HG02642 (cell line): ENCODE data around the gene CMSS1.
A peak's percentile ranks its signal among the peaks of the same experiment; 100 is the strongest.
"Not testable (repeated sequence)": the region's sequence is repeated elsewhere in the genome, so short reads cannot be mapped to it uniquely, and the experiment has no call there.

Experiments used
- ATAC-seq: cut with Tn5 transposase; IDR thresholded peaks from one replicate; pipeline ENCODE4 v1.9.1; 2021; ENCODE audit warnings: mild to moderate bottlenecking; ENCODE audit not compliant: unreplicated experiment, poor library complexity

The CMSS1 gene

DNA sequence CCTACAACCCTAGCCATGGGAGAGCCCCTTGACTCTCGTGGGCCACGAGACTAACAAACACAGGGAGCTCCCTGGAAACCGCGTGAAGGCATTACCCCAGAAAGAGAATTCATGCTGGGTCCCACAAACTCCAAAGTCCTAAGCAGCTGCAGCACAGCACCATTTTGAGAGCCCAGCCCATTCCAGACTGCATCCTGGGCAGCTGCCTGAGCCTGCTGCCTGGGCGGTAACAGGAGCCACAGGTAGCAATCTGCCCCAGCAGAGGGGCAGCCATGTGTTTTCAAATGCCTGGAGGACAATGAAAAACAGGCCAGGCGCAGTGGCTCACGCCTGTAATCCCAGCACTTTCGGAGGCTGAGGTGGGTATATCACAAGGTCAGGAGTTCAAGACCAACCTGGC lies 380.2 kb downstream of the CMSS1 start:
- no peak for ATAC-seq

DNA sequence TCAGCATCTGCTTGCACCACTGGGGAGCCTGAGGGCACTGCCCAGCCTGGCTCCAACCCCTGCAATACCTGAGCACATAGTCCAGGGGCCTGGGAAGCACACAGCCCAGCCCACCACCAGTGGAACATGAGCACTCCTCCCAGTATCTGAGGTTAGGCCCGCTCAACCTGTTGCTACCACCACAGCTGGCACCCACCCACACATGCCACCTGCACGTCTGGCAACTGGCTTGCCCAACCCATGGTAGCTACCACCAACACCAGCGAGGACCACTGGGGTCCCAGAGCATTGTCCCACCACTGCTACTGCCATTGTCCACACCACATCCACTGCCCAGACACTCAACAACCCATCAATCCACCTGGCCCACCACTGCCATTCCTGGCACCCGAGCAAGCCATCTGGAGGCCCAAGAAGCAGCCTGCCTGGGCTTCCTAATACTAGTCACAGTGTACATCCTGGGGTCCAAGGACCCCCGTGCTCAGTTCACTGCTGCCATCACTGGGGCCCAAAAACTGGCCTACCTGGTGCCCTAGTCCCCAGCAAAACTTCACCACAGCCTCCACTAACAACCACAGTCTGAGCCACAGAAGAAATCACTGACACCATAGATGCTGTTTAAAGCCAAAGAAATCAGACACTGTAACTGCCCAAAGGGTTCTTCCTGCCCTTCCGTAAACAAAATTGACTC lies 381.1 kb downstream of the CMSS1 start:
- no peak for ATAC-seq

DNA sequence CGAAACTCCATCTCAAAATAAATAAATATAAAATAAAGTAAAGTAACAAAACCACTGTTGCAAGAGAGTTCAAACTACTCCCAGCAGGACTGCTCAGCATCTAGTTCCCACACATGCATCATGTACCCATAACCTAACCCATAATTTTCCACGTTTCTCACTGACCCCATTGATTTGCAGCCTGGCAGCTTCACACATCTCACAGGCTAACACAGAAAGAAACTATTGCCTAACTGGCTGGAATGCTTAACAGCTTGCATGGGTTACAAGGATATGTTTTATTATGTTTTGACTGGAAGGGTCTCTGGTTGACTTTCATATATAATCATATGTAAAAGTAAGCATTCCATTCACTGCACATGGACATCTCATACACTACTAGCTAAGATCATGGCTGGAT lies 387.5 kb downstream of the CMSS1 start:
- ATAC-seq = no peak

DNA sequence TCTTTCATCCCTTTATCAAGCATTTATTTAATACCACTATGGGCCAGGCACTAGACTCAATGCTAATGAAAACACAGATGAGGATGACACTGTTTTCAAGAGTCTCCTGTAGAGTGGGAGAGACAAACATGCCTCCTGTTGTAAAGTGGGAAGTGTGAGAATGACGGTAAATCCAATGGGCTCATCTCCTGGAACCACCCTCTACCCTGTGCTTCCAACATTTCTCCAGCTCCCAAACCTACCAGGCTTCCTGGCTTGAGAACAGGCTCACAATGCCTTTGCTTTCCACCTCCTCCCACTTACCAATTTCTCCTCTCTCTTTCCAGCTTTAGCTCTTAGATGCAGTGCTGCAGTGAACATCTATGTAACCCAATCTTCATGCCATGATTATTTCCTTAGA lies 389.0 kb downstream of the CMSS1 start:
- no peak for ATAC-seq

DNA sequence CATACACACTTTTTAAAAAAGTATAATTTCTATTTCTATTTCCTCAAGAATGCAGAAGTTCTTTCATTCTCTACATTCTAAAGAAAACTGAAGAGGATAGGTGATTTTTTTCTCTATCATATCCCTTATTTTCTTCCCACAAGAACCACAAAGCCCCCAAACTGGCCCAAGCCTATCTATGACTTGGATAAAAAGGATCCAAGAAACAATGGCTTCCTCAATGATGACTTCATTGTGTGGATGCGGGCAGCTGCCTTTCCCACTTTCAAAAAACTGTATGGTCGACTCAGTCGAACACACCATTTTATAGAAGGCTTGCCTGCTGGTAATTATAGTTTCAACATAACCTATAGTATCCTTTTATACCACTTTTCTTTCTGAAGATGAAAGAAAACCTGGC lies 390.2 kb downstream of the CMSS1 start:
- no peak for ATAC-seq

DNA sequence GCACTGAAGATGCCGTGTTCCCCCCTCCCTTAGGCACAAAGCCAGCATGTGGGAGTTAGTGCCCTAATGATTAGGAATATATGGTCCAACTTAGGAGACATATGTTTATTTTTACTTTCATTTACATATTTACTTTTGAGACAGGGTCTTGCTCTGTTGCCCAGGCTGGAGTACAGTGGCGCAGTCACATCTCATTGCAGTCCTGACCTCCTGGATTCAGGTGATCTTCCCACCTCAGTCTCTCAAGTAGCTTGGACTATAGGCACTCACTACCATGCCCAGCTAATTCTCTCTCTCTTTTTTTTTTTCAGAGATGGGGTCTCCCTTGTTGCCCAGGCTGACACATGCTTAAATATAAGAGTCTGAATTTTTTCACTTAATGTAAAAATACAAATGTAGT lies 391.5 kb downstream of the CMSS1 start:
- no peak for ATAC-seq

DNA sequence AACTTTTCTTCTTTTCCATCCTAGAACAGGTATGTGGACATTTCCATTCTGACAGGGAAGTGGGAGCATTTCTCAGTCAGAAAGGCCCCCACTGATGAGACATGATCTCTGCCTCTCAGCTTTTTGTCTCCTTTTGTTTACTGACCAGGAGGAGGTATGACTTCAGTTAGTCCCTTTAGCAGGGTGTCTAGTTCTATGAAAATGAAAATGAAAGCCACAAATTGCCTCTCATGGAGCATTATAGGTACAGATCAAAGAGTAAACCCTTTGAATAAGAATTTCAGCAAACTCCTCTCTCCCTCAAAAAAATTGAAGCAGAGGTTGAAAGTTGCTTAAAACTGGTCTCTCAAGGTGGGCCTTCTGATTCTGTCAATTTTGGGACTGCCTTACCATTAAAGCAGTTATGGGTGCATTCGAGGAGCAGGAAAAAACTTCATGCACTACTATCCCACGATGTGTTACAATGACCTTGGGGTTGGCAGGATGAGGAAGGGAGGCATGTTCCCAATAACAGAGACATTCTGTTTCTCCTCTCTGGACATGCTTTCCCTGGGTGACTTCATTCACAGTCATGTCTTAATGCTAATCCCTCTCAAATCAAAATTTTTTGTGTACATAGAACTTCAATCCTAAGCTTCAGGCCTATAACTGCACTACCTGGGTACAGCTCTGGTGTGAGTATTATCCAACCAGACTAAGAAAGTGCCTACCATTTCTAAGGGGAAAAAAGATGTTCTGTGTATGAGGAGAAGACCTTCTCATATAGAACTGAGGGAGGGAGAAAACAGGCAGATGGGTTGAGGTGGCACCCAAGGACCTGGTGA lies 392.5 kb downstream of the CMSS1 start:
- peak; percentile 96 for ATAC-seq

DNA sequence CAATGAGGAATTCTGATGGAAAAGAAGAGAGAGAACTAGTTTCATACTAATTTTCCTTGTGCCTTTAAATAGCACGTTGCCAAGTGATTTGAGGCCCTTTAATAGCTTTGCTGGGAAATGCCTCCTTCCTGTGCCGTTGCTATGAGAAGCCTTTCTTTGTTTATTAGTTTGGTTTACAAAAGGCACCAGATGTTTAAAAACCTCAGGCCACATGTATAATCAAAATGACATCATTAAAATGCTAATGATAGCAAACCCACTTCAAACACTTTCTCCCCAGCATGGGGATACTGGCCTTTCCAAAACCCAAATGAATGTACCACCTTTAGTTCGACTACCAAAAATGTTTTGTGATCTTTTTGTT lies 393.1 kb downstream of the CMSS1 start:
- ATAC-seq = no peak

DNA sequence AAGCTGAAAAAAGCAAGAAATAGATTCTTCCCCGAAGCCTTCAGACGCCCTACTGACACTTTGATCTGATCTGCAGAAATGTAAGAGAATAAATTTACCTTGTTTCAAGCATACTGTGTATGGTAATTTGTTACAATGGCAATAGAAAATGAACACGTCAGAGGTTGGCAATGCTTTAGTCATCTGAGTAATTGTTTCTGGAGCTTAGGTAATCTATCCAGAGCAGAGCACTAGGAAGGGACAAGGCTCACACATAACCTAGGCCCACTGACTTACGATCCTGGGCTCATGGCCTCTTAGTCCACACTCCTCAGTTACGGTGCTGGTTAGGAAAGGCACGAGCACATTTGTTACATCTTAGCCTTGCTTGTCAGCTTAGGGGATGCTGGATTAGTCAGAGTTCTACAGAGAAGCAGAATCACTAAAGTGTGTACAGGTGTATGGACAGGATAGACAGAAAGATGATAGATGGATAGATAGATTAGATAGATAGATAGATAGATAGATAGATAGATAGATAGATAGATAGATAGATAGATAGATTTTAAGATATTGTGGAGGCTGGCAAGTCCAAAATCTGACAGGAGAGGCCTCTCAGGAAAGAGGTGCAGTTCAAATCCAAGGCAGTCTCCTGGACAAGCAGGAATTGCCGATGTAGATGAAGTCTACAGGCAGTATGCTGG lies 396.4 kb downstream of the CMSS1 start:
- no peak for ATAC-seq

DNA sequence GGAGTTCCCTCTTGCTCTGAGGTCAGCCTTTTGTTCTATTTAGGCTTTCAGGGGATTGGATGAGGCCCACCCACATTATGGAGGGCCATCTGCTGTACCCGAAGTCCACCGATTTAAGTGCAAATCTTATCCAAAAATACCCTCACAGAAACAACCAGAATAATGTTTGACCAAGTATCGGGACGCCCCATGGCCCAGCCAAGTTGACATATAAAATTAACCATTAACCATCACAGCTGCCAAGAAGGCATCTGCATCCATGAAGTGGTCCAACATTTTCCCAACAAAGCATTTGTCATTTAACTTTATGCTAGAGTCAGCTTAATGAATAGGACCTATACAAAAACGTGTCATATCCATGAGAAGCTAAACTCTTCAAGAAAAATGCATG lies 396.9 kb downstream of the CMSS1 start:
- ATAC-seq = no peak

DNA sequence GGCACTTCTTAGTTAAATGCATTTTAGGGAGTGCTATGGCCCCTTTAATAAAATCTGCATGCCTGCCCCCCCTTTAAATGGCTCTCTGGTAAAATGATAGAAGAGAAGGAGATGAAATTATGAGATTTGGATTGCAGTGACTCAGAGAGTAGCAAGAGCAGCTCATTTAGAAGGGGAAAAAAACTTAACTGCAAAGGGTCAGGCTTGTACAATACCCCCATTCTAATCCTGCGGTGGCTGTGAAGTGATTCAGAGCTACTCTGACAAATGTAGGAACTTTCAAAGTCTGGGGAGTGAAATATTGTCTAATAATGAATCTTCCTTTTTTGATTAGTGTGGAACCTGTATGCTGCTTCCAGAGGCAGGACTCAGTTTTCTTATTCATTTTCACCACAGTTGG lies 399.1 kb downstream of the CMSS1 start:
- ATAC-seq = no peak

DNA sequence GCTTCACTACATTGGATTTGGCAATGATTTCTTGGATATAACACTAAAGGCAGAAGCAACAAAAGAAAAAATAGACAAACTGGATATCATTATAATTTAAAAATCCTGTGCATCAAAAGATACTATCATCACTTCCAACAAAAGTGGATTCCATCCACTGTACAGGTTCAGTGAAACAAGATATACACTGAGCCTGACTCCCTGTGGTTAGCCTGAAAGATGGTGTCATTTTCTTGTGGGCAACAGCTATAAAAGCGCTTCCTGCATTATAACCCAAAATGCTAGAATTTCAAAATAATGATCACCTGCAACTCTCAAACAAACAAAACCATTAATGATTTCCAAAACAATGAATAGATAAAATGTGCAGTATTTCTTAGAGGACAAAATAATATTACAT lies 403.5 kb downstream of the CMSS1 start:
- ATAC-seq = no peak

DNA sequence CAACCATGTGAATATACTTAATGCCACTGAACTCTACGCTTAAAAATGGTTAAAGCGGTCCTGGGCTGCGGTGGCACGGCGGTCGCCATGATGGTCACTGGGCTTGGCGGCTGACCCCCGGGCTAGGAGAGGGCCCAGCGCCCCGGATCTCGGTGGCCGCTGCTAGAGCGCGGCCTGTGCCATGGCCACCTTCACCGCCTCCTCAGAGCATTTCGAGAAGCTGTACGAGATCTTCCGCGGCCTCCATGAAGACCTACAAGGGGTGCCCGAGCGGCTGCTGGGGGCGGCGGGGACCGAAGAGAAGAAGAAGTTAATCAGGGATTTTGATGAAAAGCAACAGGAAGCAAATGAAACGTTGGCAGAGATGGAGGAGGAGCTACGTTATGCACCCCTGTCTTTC lies 407.5 kb downstream of the CMSS1 start:
- ATAC-seq = no peak

DNA sequence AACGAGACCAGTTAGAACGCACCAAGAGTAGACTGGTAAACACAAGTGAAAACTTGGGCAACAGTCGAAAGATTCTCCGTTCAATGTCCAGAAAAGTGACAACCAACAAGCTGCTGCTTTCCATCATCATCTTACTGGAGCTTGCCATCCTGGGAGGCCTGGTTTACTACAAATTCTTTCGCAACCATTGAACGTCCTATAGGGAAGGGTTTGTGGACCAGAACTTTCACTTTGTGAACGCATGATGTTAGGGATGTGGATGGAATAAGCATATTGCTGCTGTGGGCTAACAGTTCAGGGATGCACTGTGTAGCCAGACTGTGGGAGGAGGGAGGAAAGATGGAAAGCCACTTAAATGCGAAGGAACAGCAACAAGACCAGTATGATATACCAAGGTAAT lies 408.2 kb downstream of the CMSS1 start:
- no peak for ATAC-seq

DNA sequence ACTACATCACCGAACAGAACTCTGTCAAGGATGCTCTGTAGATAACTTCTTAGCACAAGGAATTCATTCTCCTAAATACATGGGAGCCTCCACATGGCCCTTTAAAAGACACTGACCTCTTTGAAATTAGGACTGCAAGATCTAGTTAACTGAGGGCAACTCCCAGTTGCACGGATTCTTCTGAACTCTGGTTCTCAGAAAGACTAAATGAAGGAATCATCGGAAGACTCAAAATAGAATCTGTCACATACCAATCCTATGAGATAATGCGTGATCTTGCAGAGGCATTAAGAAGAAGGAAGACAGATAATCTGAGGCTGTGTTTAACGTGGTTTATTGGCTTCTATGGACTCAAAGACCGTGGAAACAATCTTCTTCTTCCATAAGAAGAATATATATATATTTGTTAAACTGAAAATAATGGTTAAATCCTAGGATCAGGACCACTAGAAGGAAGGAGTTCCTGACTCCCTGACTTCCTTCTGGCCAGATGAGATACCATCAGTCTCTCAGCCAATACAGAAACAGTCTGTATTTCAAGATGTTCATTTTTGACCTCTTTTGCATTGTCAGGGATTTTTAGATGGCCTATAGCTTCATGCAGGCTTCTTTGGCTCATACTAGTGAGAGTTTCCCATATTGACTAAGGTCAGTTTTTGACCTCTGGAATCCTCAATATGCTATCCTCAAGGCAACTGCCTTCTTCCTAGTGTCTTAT lies 409.2 kb downstream of the CMSS1 start:
- ATAC-seq = no peak

DNA sequence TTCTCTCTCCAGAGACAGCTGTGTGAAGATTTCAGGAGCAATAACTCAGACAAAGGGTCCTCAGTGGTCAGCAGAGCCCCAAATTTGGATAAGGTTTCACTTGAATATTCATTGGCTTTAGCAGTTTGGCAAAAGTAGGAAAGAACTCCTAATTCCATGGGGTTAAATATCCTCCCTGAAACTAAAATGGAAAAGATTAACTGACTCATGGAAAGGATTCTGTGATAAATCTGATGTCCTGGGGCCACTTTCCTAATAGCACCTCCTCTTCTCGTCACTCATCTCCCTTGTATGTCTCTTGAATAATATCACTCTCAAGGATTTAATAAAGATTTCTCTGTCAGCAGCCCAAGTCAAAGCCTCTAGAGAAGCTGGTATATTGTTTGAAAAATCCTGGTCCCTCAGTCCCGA lies 409.9 kb downstream of the CMSS1 start:
- ATAC-seq = no peak

DNA sequence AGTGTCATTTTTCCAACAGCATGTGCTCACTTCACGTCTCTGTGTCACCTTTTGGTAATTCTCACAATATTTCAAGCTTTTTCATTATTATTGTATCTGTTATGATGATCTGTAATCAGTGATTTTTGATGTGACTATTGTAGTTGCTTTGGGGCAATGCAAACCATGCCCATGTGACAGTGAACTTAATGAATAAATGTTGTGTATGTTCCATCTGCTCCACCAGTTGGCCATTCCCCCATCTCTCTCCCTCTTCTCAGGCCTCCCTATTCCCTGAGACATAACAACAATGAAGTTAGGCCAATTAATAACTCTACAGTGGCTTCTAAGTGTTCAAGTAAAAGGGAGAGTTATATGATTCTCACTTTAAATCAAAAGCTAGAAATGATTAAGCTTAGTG lies 410.6 kb downstream of the CMSS1 start:
- no peak for ATAC-seq

DNA sequence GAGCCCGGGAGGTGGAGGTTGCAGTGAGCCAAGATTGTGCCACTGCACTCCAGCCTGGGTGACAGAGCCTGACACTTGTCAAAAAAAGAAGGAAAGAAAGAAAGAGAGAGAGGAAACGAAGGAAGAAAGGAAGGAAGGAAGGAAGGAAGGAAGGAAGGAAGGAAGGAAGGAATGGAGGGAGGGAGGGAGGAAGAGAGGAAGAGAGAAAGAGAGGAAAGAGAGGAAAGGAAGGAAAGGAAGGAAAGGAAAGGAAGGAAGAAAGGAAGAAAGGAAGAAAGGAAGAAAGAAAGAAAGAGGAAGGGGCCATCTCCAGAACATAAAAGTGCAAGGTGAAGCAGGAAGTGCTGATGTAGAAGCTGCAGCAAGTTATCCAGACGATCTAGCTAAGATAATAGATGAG lies 411.5 kb downstream of the CMSS1 start:
- not testable (repeated sequence) for ATAC-seq

DNA sequence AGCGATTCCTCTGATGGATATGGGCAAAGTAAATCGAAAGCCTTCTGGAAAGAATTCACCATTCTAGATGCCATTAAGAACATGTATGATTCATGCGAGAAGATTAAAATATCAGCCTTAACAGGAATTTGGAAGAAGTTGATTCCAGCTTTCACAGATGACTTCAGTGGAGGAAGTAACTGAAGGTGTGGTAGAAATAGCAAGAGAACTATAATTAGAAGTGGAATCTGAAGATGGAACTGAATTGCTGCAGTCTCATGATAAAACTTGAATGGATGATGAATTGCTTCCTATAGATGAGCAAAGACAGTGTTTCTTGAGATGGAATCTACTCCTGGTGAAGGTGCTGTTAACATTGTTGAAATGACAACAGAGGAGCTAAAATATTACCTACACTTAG lies 413.0 kb downstream of the CMSS1 start:
- ATAC-seq = no peak
